Adrenal gland (tissue), 5 donors: Measurements from ENCODE around the gene ACVR1.

Source experiments
- POLR2A ChIP-seq, 2 donors: fragments of 450-650 bp; IDR thresholded peaks; one replicate each; pipeline ENCODE4 v1.6.1; 2017; ENCODE audit warnings: antibody characterized with exemption in 2 of 2, mild to moderate bottlenecking in 2 of 2, moderate library complexity in 1 of 2
- TF ChIP-seq, protein P1 (sequence below), 6 experiments: fragments of 450-650 bp in 4 of 6; fragments of 200-600 bp in 2 of 6; sonication (generic) in 1 of 6; IDR thresholded peaks; 1 replicate in 5 of 6; 2 replicates in 1 of 6; pipeline versions ENCODE4 v1.5.1 to v1.8.0; 2016 to 2021; ENCODE audit warnings: antibody characterized with exemption in 6 of 6, mild to moderate bottlenecking in 2 of 6, moderate library complexity in 1 of 6
- donor health status: DM: no; HTN: no; CAD: no.

DNA sequence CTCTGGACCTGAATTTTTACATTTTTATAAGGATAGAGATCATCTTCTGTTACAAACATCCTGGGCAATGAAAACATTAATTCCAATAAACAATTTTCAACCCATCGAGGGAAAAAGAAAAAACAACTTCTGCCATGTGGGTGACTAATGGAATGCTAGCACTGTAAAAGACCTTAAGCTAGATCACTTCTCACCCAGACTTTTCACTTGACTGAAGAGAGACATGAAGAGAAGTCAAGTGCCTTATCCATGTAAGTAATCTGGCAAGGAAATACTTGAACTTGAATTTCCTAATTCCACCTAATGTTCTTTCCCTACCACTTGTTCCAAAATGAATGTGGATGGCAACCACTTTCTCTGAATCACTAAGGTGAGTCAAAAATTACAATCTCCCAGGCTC, 149.2 kb downstream of the ACVR1 start:
- TF ChIP-seq, protein P1, sequence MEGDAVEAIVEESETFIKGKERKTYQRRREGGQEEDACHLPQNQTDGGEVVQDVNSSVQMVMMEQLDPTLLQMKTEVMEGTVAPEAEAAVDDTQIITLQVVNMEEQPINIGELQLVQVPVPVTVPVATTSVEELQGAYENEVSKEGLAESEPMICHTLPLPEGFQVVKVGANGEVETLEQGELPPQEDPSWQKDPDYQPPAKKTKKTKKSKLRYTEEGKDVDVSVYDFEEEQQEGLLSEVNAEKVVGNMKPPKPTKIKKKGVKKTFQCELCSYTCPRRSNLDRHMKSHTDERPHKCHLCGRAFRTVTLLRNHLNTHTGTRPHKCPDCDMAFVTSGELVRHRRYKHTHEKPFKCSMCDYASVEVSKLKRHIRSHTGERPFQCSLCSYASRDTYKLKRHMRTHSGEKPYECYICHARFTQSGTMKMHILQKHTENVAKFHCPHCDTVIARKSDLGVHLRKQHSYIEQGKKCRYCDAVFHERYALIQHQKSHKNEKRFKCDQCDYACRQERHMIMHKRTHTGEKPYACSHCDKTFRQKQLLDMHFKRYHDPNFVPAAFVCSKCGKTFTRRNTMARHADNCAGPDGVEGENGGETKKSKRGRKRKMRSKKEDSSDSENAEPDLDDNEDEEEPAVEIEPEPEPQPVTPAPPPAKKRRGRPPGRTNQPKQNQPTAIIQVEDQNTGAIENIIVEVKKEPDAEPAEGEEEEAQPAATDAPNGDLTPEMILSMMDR (IDR thresholded peaks at IDR 0.05): no peak
- no peak for TF ChIP-seq POLR2A (IDR thresholded peaks at IDR 0.05)
